ENCODE data around the gene PABPC1L.
"Not testable (repeated sequence)": the region's sequence is repeated elsewhere in the genome, so short reads cannot be mapped to it uniquely, and the experiment has no call there.

DNA sequence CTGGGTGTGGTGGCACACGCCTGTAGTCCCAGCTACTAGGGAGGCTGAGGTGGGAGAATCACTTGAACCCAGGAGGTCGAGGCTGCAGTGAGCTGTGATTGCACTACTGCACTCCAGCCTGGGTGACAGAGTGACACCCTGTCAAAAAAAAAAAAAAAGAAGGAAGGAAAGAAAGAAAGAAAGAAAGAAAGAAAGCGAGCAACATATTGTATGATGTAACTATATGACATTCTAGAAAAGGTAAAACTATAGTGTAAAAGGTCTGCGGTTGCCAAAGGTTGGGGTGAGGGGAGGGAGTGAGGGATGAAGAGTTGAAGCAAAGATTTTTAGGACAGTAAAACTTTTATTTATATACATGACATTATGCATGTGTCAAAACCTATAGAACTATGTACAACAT is 27.5 kb upstream of the PABPC1L start:
- TF ChIP-seq ZNF274 (IDR thresholded peaks at IDR 0.05; ENCODE audit: low read depth, low read length); SUZ12 (IDR thresholded peaks at IDR 0.05; ENCODE audit: extremely low read depth, insufficient read depth, insufficient read length); YY1 (IDR thresholded peaks at IDR 0.05; ENCODE audit: insufficient read depth, insufficient read length): not testable (repeated sequence)
